OCI-LY7 (cell line): ENCODE results near the gene SPIN2A.

ENCODE experiments used
- CTCF ChIP-seq: fragments of 200-600 bp; sonication (generic); conservative IDR thresholded peaks from 2 replicates; pipeline ENCODE4 v1.5.1; 2014; ENCODE audit warnings: mild to moderate bottlenecking, antibody characterized with exemption, low read length, moderate library complexity, mixed read lengths
- EZH2phosphoT487 ChIP-seq: fragments of 200-600 bp; sonication (generic); IDR thresholded peaks from 2 replicates; pipeline ENCODE4 v1.6.1; 2018; ENCODE audit warnings: low read depth, borderline replicate concordance, mild to moderate bottlenecking, mixed run types, antibody characterized with exemption, low read length, moderate library complexity, mixed read lengths

DNA sequence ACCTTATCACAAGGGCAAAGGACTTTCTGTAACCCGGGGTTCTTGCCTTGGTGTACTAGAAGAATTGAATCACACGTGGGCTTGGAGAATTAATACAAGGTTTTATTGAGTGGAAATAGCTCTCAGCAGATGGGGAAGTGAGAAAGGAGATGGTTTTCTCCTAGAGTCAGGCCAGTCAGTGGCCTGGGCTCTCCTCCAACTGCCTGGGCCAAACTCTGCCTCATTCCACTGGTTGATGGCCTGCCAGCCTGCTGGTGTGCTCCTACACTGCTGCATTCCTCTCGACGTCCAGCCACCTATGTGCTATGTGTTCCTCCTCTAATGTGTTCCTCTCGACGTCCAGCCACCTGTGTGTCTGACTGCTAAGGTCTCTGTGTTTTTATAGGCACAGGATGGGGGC lies 35.3 kb upstream of the SPIN2A start:
- no peak for TF ChIP-seq CTCF
- TF ChIP-seq EZH2phosphoT487 = no peak
